Measurements from ENCODE around the gene IGSF21.

IGSF21 gene

GRCh38 chr1:18091660-18092446 lies 15.7 kb upstream of the IGSF21 start:
- H3K36me3 ChIP-seq (replicated peaks; ENCODE audit: insufficient read depth, low read length), result no peaks in the 10 kb centered on the region

GRCh38 chr1:18093193-18093592 lies 14.4 kb upstream of the IGSF21 start:
- no peak overlapping the region for H3K9ac ChIP-seq (ENCODE audit: low read length)
- no peak overlapping the region for H2AFZ ChIP-seq (ENCODE audit: low read length)
- H3K27ac ChIP-seq (ENCODE audit: low read length), result no peak overlapping the region
- no peaks in the 10 kb centered on the region for H3K4me1 ChIP-seq (ENCODE audit: low read length)
- no peaks in the 10 kb centered on the region for H3K79me2 ChIP-seq (ENCODE audit: low read length)
- H3K9me2 ChIP-seq (replicated peaks; ENCODE audit: insufficient read depth, low read length), result no peaks in the 10 kb centered on the region
- H4K20me1 ChIP-seq (ENCODE audit: insufficient read depth, low read length), result no peaks in the 10 kb centered on the region
- H3K4me2 ChIP-seq (ENCODE audit: low read depth, low read length), result no peak overlapping the region
- no peaks in the 10 kb centered on the region for H3K9me3 ChIP-seq (replicated peaks; ENCODE audit: insufficient read depth, low read length)
- H3K36me3 ChIP-seq (replicated peaks; ENCODE audit: insufficient read depth, low read length), result no peaks in the 10 kb centered on the region
- TF ChIP-seq EZH2 (optimal IDR thresholded peaks at IDR 0.05; ENCODE audit: low read depth, low read length) (no peak), CTCF (IDR thresholded peaks at IDR 0.05; ENCODE audit: low read length) (no peak), EZH2phosphoT487 (IDR thresholded peaks at IDR 0.05; ENCODE audit: low read length) (no peak)
- no peaks in the 10 kb centered on the region for H3F3A ChIP-seq (ENCODE audit: insufficient read depth, low read length)
- peaks cover 62% of the 10 kb centered on the region for H3K27me3 ChIP-seq (replicated peaks; ENCODE audit: insufficient read depth, low read length)
- DNase-seq, result no peak
- no peak overlapping the region for H3K4me3 ChIP-seq (ENCODE audit: low read length)

More at GRCh38 chr1:18091660-18092446, 15.7 kb upstream of the IGSF21 start:
- H3K9ac ChIP-seq (ENCODE audit: low read length), result no peak overlapping the region
- no peak for TF ChIP-seq EZH2 (optimal IDR thresholded peaks at IDR 0.05; ENCODE audit: low read depth, low read length)
- no peaks in the 10 kb centered on the region for H3K9me2 ChIP-seq (replicated peaks; ENCODE audit: insufficient read depth, low read length)
- H3K27me3 ChIP-seq (replicated peaks; ENCODE audit: insufficient read depth, low read length), result peaks cover 69% of the 10 kb centered on the region
- no peaks in the 10 kb centered on the region for H3K79me2 ChIP-seq (ENCODE audit: low read length)
- H3K4me3 ChIP-seq (ENCODE audit: low read length), result no peak overlapping the region
- H3K4me1 ChIP-seq (ENCODE audit: low read length), result no peaks in the 10 kb centered on the region
- H3K9me3 ChIP-seq (replicated peaks; ENCODE audit: insufficient read depth, low read length), result no peaks in the 10 kb centered on the region
- H3K27ac ChIP-seq (ENCODE audit: low read length), result no peak overlapping the region
- no peaks in the 10 kb centered on the region for H3F3A ChIP-seq (ENCODE audit: insufficient read depth, low read length)
- no peak overlapping the region for H2AFZ ChIP-seq (ENCODE audit: low read length)
- no peak overlapping the region for H3K4me2 ChIP-seq (ENCODE audit: low read depth, low read length)
- DNase-seq, result no peak
- no peaks in the 10 kb centered on the region for H4K20me1 ChIP-seq (ENCODE audit: insufficient read depth, low read length)

- H2AFZ ChIP-seq (ENCODE audit: low read length), result no peak overlapping the region
- no peak overlapping the region for H3K27ac ChIP-seq (ENCODE audit: low read length)
- H3K9ac ChIP-seq (ENCODE audit: low read length), result no peak overlapping the region
- no peaks in the 10 kb centered on the region for H3K9me2 ChIP-seq (replicated peaks; ENCODE audit: insufficient read depth, low read length)
- TF ChIP-seq EZH2 (optimal IDR thresholded peaks at IDR 0.05; ENCODE audit: low read depth, low read length), result no peak
- TF ChIP-seq EZH2phosphoT487 (IDR thresholded peaks at IDR 0.05; ENCODE audit: low read length), result no peak
- no peak for TF ChIP-seq CTCF (IDR thresholded peaks at IDR 0.05; ENCODE audit: low read length)
- H3K4me3 ChIP-seq (ENCODE audit: low read length), result no peak overlapping the region
- peaks cover 62% of the 10 kb centered on the region for H3K27me3 ChIP-seq (replicated peaks; ENCODE audit: insufficient read depth, low read length)
- H3K4me1 ChIP-seq (ENCODE audit: low read length), result no peaks in the 10 kb centered on the region
- H3K9me3 ChIP-seq (replicated peaks; ENCODE audit: insufficient read depth, low read length), result no peaks in the 10 kb centered on the region
- no peaks in the 10 kb centered on the region for H3F3A ChIP-seq (ENCODE audit: insufficient read depth, low read length)
- no peak for DNase-seq
- H4K20me1 ChIP-seq (ENCODE audit: insufficient read depth, low read length), result no peaks in the 10 kb centered on the region
- no peak overlapping the region for H3K4me2 ChIP-seq (ENCODE audit: low read depth, low read length)
- no peaks in the 10 kb centered on the region for H3K36me3 ChIP-seq (replicated peaks; ENCODE audit: insufficient read depth, low read length)
- no peaks in the 10 kb centered on the region for H3K79me2 ChIP-seq (ENCODE audit: low read length)
Measured at GRCh38 chr1:18093646-18094045, 14.0 kb upstream of the IGSF21 start.

- H3K9me3 ChIP-seq (replicated peaks; ENCODE audit: insufficient read depth, low read length), result no peaks in the 10 kb centered on the region
- H3K9ac ChIP-seq (ENCODE audit: low read length), result no peak overlapping the region
- no peaks in the 10 kb centered on the region for H3K79me2 ChIP-seq (ENCODE audit: low read length)
- no peak for TF ChIP-seq EZH2 (optimal IDR thresholded peaks at IDR 0.05; ENCODE audit: low read depth, low read length)
- TF ChIP-seq EZH2phosphoT487 (IDR thresholded peaks at IDR 0.05; ENCODE audit: low read length), result no peak
- TF ChIP-seq CTCF (IDR thresholded peaks at IDR 0.05; ENCODE audit: low read length), result no peak
- H3K36me3 ChIP-seq (replicated peaks; ENCODE audit: insufficient read depth, low read length), result no peaks in the 10 kb centered on the region
- no peak overlapping the region for H2AFZ ChIP-seq (ENCODE audit: low read length)
- no peaks in the 10 kb centered on the region for H4K20me1 ChIP-seq (ENCODE audit: insufficient read depth, low read length)
- no peak overlapping the region for H3K4me2 ChIP-seq (ENCODE audit: low read depth, low read length)
- no peak for DNase-seq
- H3K27me3 ChIP-seq (replicated peaks; ENCODE audit: insufficient read depth, low read length), result peaks cover 61% of the 10 kb centered on the region
- no peaks in the 10 kb centered on the region for H3F3A ChIP-seq (ENCODE audit: insufficient read depth, low read length)
- H3K9me2 ChIP-seq (replicated peaks; ENCODE audit: insufficient read depth, low read length), result no peaks in the 10 kb centered on the region
- H3K4me1 ChIP-seq (ENCODE audit: low read length), result no peaks in the 10 kb centered on the region
- H3K4me3 ChIP-seq (ENCODE audit: low read length), result no peak overlapping the region
- H3K27ac ChIP-seq (ENCODE audit: low read length), result no peak overlapping the region
Measured at GRCh38 chr1:18094096-18094495, 13.5 kb upstream of the IGSF21 start.
